ENCODE data around the gene ABCD1.

ABCD1 gene

DNA sequence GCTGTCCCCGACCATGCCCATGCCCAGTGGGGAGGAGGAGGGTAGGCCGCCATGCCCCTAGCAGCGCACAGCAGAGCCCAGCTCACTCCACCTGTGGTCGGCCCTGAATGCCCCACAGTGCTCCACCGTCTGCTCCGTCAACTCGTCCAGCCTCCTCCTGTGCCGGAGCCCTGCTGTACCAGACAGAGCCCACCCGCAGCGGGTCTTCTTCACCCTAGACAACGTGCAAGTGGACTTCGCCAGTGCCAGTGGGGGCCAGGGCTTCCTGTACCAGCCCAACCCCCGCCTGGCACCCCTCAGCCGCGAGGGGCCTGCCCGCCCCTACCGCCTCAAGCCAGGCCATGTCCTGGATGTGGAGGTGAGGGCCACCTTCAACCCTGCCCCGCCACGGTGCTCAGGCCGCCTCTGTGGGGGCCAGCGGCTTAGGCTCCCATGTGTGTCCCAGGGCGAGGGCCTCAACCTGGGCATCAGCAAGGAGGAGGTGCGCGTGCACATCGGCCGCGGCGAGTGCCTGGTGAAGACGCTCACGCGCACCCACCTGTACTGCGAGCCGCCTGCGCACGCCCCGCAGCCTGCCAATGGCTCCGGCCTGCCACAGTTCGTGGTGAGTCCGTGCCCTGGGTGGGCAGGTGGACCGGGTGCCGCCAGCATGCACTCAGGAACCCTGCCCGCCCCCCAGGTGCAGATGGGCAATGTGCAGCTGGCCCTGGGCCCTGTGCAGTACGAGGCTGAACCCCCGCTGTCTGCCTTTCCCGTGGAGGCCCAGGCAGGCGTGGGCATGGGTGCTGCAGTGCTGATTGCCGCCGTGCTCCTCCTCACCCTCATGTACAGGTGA, 49.3 kb downstream of the ABCD1 start:
- DNase-seq (ENCODE audit: low read depth) = no peak

DNA sequence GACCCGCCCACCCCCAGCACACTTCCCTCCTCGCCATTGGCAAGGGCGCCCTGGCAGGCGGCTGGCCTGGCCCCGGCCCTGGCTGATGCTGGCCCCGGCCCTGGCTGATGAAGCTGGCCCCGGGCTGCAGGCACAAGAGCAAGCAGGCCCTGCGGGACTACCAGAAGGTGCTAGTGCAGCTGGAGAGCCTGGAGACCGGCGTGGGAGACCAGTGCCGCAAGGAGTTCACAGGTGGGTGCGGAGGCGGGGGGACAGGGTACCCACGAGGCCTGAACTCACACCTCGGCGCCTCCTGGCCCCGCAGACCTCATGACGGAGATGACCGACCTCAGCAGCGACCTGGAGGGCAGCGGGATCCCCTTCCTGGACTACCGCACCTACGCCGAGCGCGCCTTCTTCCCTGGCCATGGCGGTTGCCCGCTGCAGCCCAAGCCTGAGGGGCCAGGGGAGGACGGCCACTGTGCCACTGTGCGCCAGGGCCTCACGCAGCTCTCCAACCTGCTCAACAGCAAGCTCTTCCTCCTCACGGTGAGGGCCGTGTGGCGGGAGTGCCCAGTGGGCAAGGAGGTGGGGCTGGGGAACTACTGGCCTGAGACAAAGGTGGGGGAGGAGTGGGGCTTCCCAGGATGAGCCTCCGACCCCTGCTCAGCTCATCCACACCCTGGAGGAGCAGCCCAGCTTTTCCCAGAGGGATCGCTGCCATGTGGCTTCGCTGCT, 50.1 kb downstream of the ABCD1 start:
- DNase-seq (ENCODE audit: low read depth) = no peak

DNA sequence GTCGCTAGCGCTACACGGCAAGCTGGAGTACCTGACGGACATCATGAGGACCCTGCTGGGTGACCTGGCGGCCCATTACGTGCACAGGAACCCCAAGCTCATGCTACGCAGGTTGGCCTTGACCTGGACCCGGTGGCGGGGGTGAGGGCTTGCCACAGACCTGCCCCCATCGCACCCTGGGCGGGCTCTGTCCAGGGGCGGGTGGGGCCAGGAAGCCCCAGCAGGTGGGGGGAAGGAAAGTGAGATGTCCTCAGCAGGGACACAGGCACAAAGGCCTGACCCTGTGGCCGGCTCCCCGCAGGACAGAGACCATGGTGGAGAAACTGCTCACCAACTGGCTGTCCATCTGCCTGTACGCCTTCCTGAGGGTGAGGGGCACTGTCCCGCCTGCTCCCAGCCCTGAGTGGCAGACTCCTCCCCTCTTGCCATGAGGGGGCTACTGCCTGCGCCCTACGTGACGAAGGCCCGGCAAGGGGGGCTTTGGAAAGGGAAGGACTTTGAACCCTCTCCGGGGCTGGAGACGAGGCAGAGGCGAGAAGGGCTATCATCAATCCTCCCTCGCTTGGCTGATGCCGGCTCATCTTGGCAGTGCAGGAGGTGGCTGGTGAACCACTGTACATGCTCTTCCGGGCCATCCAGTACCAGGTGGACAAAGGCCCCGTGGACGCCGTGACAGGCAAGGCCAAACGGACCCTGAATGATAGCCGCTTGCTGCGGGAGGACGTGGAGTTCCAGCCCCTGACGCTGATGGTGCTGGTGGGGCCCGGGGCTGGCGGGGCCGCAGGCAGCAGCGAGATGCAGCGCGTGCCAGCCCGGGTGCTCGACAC, 50.9 kb downstream of the ABCD1 start:
- DNase-seq (ENCODE audit: low read depth) = no peak

DNA sequence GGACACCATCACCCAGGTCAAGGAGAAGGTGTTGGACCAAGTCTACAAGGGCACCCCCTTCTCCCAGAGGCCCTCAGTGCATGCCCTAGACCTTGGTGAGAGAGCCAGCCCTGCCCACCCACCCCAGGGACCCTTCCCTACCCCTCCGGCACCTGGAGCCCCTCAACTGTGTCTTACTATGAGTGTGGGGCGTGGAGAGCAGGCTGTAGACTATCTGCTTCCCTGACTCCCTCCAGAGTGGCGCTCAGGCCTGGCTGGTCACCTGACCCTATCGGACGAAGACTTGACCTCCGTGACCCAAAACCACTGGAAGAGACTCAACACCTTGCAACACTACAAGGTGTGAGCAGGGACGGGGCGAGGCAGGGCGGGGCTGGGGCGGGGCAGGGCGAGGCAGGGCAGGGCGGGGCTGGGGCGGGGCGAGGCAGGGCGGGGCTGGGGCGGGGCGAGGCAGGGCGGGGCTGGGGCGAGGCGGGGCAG, 51.5 kb downstream of the ABCD1 start:
- DNase-seq (ENCODE audit: low read depth) = no peak

DNA sequence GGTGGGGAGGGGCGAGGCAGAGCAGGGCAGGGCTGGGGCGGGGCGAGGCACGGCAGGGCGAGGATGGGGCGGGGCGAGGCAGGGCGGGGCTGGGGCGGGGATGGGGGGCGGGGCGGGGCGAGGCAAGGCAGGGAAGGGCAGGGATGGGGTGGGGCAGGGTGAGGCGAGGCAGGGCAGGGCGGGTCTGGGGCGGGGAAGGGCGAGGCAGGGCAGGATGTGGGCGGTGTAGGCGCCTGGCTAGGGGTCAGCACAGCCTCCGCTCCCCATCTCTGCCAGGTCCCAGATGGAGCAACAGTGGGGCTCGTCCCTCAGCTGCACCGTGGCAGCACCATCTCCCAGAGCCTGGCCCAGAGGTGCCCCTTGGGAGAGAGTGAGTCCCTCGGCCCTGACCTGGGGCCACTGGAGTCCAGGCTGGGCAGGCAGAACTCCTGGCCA, 52.0 kb downstream of the ABCD1 start:
- DNase-seq (ENCODE audit: low read depth) = no peak

DNA sequence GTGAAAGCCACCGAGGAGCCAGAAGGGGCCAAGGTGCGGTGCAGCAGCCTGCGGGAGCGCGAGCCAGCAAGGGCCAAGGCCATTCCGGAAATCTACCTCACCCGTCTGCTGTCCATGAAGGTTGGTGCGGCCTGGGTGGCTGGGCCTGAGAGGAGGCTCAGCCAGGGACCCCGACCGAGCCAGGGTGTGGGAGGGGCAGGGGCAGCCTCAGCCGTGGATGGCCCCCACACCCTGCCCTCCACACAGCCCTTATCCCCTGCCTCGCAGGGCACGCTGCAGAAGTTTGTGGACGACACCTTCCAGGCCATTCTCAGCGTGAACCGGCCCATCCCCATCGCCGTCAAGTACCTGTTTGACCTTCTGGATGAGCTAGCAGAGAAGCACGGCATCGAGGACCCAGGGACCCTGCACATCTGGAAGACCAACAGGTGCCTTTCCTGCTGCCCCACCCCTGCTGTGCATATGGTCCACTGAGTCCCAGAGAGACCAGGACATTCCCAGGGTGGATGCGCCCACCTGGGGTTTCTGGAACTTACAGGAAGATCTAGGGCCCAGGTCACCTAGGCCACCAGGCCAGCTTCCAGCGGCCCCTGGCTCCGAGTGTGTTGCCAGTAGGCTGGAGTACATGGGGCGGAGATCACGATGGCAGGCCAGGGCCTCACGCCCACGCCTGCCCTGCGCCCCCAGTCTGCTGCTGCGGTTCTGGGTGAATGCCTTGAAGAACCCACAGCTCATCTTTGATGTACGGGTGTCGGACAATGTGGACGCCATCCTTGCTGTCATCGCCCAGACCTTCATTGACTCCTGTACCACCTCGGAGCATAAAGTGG, 52.8 kb downstream of the ABCD1 start:
- DNase-seq (ENCODE audit: low read depth) = no peak

DNA sequence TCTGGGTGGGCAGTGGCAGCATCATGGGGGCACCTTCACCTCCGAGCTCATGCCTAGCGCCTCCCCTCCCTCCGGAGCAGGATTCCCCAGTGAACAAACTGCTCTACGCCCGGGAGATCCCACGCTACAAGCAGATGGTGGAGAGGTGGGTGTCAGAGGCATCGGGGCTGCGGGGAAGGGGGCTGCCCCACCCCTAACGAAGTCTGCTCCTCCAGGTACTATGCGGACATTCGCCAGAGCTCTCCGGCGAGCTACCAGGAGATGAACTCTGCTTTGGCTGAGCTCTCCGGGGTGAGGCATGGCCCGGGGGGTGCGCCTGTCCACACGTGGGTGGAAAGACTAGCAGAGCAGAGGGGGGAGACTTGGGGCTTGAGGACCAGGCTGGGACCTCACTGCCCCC, 53.5 kb downstream of the ABCD1 start:
- DNase-seq (ENCODE audit: low read depth) = no peak

DNA sequence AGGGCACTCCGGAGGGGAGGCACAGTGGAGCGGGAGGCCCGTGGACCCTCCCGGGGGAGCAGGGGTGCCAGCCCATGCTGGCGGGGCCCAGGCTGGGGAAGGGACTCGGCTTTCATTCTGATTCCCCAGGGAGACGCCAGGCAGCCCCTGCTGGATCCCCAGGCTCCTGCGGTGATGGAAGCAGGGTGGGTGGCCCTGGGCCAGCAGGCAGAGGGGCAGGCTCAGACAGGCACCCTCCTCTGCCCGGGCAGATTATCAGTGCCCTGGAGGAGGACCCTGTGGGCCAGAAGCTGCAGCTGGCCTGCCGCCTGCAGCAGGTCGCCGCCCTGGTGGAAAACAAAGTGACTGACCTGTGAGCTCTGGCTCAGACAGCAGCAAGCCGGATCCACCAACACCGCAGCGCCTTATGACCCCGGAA, 54.0 kb downstream of the ABCD1 start:
- no peak for DNase-seq (ENCODE audit: low read depth)

DNA sequence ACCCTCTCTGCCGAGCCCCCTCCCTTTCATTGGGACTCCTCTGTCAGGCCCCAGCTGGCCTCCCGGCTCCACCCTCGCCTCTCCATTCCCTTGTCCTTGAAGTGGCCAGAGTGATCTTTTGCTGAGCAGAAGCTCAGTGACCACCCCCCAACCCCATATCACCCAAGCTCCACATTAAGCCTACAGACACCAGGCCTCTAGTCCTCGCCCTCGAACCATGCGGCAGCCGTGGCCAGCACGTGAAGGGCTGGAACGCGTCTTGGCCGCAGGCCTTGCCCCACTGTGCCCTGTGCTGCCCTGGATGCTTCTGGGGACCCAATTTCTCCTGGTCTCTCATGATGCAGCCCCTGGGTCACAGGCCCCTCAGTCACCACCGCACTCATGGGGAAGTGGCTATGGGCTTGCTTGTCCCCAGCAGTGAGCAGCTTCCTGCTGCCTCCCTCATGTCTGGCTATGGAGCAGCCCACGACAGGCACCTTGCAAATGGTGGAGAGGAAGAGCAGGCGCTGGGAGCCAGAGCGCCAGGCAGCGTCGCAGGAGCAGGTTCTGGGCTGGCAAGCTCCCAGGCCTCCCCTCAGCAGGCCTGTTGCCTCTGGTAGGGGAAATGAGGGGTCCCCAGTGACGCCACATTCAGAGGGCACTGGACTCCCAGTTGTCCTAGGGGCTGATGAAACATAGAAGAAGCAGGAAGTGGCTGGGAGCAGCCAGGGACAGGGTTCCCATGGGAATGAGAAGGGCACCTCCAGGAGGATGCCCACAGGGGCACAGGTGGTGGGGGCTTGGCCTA, 55.4 kb downstream of the ABCD1 start:
- DNase-seq (ENCODE audit: low read depth) = no peak

DNA sequence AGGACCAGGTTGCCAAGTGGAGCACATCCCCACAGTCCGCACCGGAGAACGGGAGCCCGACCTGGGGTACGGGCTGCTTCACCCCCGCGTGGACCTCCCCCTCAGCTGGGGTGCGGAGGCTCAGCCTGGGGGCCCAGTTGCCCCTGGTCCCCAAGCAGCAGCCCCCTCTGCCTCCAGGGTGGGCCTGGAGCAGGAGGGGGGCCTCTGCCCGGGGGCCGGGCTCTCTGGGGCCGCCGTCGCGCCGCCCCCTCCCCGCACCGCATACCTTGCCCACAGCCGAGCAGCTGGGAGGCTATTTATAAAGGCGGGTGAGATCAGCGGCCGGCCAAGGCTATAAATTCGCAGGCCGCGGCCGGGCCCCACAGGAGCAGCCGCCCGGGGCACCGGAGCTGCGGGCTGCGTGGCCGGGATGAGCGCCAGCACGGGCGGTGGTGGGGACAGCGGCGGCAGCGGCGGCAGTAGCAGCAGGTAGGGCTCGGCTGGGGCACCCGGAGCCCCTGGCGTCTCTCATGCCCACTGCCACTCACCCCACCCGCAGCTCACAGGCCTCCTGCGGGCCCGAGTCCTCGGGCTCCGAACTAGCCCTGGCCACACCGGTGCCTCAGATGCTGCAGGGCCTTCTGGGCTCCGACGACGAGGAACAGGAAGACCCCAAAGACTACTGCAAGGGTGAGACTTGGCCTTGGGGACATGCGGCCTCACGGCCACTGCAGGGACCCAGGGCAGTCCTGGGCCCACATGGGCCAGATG, 56.2 kb downstream of the ABCD1 start, which contains the start of gene SRPK3:
TSS of gene SRPK3 (plus strand) at position 364 of the 750 bp plus-strand sequence. CDS start at position 410, 46 bp downstream.
- no peak for DNase-seq (ENCODE audit: low read depth)

DNA sequence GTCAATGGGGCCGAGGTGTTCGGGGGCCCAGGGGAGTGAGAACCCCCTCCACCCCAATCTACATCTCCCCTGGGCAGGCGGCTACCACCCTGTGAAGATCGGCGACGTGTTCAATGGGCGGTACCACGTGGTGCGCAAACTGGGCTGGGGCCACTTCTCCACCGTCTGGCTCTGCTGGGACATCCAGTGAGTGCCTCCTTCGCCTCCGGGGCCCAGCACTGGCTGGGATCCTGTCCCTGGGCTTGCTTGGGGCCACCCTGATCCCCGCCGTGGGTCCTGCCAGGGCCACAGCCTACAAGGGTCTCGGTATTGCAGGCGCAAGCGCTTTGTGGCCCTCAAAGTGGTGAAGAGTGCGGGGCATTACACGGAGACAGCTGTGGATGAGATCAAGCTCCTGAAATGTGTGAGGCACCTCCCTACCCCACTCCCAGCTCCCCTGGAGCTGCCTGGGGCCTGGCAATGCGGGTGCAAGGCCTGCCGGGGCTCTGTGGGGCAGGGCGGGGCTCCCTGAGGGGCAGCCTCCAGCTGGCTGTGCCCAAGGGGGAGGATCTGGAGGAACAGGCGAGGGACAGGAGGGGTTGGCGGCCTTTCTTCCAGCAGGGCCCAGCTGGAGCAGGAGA, 56.9 kb downstream of the ABCD1 start:
- DNase-seq (ENCODE audit: low read depth) = no peak

DNA sequence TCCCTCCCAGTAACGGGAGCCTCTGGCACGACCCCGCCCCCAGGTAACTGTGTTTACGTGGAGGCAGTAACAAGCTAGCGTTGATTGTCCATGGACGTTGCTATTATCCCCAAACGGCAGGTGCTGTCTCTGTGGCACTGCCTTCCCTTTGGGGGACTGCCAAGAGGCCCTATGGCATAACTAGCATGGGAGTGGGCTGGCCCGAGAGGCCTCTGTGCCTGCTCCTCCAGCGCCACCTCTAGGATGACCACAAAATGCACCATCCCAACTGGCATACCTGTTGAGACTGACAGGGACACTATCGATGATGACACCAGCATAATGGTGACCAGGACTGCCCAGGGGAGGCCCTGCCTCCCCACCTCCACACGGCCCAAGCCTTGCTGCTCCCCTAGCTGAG, 57.7 kb downstream of the ABCD1 start:
- DNase-seq (ENCODE audit: low read depth) = no peak

DNA sequence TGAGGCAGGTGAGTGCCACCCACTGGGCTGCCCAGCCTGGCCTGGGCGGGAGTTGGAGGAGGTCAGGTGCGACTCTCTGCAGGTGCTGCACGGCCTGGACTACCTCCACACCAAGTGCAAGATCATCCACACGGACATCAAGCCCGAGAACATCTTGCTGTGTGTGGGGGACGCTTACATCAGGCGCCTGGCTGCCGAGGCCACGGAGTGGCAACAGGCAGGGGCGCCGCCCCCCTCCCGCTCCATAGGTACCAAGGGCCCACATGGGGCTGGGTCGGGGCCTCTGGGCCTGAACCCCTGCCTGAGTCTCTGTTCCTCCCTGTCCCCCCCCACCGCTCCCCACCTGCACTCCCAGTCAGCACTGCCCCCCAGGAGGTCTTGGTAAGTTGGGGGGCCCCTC, 58.2 kb downstream of the ABCD1 start:
- DNase-seq (ENCODE audit: low read depth) = no peak

DNA sequence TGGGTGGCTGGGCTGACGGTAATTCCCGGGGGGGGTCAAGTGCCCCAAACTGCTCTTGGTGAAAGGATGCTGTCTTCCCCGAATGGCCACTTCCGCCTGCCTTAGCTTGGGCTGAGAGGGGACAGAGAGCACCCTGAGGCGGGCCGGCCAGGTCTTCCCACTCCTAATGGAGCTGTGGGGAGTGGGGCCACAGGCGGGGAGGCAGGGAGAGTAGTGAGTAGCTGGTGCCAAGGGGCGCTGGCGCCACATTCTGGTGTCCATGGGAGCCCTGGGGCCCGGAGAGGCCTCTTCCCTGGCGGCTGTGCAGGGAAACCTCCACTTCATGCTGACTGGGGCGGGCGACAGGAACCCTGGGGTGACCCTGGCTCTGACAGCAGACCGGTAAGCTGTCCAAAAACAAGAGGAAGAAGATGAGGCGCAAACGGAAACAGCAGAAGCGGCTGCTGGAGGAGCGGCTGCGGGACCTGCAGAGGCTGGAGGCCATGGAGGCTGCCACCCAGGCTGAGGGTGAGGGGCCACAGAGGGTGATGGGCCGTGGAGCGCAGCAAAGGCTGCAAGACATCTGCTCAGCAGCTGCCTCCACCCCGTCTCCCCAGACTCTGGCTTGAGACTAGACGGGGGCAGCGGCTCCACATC, 58.8 kb downstream of the ABCD1 start:
- no peak for DNase-seq (ENCODE audit: low read depth)

DNA sequence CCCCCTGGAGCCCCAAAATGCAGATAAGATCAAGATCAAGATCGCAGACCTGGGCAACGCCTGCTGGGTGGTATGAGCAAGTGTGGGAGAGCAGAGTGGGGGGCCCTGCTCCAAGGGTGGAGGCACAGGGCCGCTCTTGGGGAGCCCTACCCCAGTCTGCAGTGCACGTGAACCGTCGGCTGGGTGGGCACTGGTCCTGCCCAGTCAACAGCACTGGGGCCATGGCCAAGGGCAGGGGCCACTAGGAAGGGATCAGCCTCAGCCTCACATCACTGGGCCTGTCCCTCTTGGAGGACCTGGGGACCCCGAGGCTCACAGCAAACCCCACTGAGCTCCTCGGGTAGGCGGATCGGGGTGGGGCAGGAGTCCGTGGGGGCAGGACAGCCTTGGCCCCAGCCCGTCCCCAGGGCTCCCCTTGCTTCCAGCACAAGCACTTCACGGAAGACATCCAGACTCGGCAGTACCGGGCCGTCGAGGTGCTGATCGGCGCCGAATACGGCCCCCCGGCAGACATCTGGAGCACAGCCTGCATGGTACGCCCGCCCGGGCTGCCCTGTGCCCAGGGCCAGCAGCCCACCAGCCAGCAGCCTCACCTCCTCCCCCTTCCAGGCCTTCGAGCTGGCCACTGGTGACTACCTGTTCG, 59.8 kb downstream of the ABCD1 start:
- no peak for DNase-seq (ENCODE audit: low read depth)

DNA sequence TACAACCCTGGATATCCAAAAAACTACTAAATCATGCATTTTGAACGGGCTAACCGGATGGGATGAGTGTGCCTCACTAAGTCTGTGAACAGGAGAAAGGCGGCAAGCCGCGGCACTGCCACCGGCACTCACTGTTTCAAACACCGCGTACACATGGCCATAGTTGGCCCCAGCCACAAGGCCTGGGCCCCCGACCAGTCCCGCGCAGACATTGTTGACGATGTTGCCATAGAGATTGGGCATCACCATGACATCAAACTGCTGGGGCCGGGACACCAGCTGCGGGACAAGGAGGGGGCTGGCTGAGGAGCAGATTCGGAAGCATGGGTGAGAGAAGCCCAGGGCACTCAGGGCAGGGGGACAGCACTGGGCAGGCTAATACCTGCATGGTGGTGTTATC, 62.0 kb downstream of the ABCD1 start:
- no peak for DNase-seq (ENCODE audit: low read depth)

DNA sequence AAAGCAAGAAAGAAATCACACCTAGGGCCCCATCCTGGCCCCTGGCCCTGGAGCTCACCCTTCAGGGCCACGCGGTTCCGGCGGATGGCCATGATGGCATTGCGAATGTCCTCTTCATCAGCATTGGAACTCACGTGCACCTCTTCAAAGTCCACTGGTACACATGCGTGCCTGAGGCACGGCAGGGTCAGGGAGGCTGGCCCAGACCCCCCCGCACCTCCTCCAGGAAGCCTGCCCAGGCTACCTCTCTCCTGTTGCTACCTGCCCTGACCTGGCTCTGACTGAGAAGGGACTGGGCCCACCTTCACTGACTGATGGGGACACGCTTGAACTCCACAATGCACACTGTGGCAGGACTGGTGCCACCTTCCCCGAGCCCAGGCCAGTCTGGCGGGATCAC, 65.0 kb downstream of the ABCD1 start:
- DNase-seq (ENCODE audit: low read depth) = no peak

DNA sequence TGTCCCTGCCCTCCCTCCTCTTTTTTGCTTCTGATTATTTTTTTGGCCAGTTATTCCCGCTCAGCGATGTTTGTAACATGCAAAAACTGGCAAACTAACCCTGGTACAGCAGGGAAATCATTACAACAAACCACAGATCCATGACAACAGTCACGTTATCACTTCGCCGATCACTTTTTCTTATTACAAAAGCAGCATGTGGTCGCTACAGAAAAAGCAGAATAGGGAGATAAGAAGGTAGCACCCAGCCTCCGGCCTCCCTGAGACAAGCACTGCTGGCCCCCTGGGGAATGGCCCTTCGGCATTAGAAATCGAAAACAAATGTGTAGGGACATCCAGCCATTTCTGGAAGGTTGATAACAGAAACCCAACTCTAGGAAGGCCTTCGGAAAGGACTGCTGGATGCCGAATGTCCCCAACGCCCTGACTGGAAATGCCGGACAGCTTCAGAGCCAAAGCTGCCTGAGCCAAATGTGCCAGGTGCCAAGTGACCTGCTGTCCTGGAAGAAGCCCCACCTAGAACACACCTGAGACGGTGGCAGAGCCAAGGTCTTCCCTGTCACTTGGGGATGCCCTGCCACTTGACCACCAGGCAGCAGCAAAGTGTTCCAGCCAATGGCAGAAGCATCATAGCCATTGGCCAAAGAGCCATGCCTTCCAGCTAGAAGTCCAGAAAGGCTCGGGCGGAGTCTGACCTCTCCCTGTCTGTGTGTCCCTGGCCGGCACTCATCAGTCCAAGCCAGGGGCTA, 66.6 kb downstream of the ABCD1 start:
- DNase-seq (ENCODE audit: low read depth) = no peak

Measured in iris pigment epithelial cell (primary cell).